Central memory CD8-positive, alpha-beta T cell (primary cell): ENCODE measurements around the gene SCNN1B.
"Not testable (repeated sequence)": the region's sequence is repeated elsewhere in the genome, so short reads cannot be mapped to it uniquely, and the experiment has no call there.

Experiments
- ATAC-seq: fragments of 150-1000 bp; cut with Tn5 transposase; replicated peaks from 2 replicates; pipeline ENCODE4 v1.10.0; 2022; ENCODE audit warnings: mild to moderate bottlenecking, moderate FRiP score, moderate number of reproducible peaks; ENCODE audit not compliant: poor library complexity, severe bottlenecking; ENCODE audit errors: extremely low read depth
- DNase-seq, 2 donors: peaks; one replicate each; pipeline ENCODE4 v3.0.0; 2021; ENCODE audit warnings: low spot score in 2 of 2
- H3K27ac Mint-ChIP-seq: one replicate; pipeline ENCODE4 v1.8.0; 2022; ENCODE audit warnings: low read depth, mild to moderate bottlenecking, moderate library complexity, mixed read lengths
- H3K27me3 Mint-ChIP-seq: one replicate; pipeline ENCODE4 v1.8.0; 2022; ENCODE audit warnings: mixed read lengths
- H3K36me3 Mint-ChIP-seq: one replicate; pipeline ENCODE4 v1.8.0; 2022; ENCODE audit warnings: mild to moderate bottlenecking, moderate library complexity, mixed read lengths; ENCODE audit not compliant: insufficient read depth
- H3K4me1 Mint-ChIP-seq: one replicate; pipeline ENCODE4 v1.8.0; 2022; ENCODE audit warnings: mixed read lengths
- H3K4me3 Mint-ChIP-seq: one replicate; pipeline ENCODE4 v1.8.0; 2022; ENCODE audit warnings: mild to moderate bottlenecking, moderate library complexity, mixed read lengths
- H3K9me3 Mint-ChIP-seq: one replicate; pipeline ENCODE4 v1.8.0; 2022; ENCODE audit warnings: mixed read lengths

The SCNN1B gene

GRCh38 chr16:23302045-23302956 lies at the start of gene SCNN1B:
Gene SCNN1B, plus strand, starts transcription at chr16:23302302. Its CDS starts 46,298 bp downstream, at chr16:23348600.
- no peaks in the 10 kb centered on the region for H3K9me3 Mint-ChIP-seq
- H3K36me3 Mint-ChIP-seq = no peaks in the 10 kb centered on the region
- no peak within 1 kb of the TSS for H3K4me3 Mint-ChIP-seq
- H3K27me3 Mint-ChIP-seq = peaks cover 47% of the 10 kb centered on the region
- H3K4me1 Mint-ChIP-seq = peaks cover 9% of the 10 kb centered on the region
- no peak within 1 kb of the TSS for H3K27ac Mint-ChIP-seq
- DNase-seq (no peak), ATAC-seq (no peak)

- peaks cover 21% of the 10 kb centered on the region for H3K27me3 Mint-ChIP-seq
- H3K27ac Mint-ChIP-seq = no peak overlapping the region
- H3K9me3 Mint-ChIP-seq = peaks cover 12% of the 10 kb centered on the region
- H3K4me1 Mint-ChIP-seq = no peaks in the 10 kb centered on the region
- H3K36me3 Mint-ChIP-seq = no peaks in the 10 kb centered on the region
- no peak for DNase-seq
- ATAC-seq = no peak
- H3K4me3 Mint-ChIP-seq = no peak overlapping the region
Measured at GRCh38 chr16:23252310-23252709, 49.8 kb upstream of the SCNN1B start.

- not testable (repeated sequence) for H3K36me3 Mint-ChIP-seq, H3K27ac Mint-ChIP-seq, H3K4me1 Mint-ChIP-seq, ATAC-seq, H3K4me3 Mint-ChIP-seq, DNase-seq
- peaks cover 12% of the 10 kb centered on the region for H3K9me3 Mint-ChIP-seq
- peaks cover 31% of the 10 kb centered on the region for H3K27me3 Mint-ChIP-seq
Measured at GRCh38 chr16:23253650-23254049, 48.5 kb upstream of the SCNN1B start.

- ATAC-seq (peak; percentile 43), DNase-seq (no peak)
- H3K9me3 Mint-ChIP-seq = peaks cover 12% of the 10 kb centered on the region
- no peaks in the 10 kb centered on the region for H3K36me3 Mint-ChIP-seq
- H3K4me3 Mint-ChIP-seq = no peak overlapping the region
- H3K27me3 Mint-ChIP-seq = peaks cover 30% of the 10 kb centered on the region
- no peak overlapping the region for H3K27ac Mint-ChIP-seq
- no peaks in the 10 kb centered on the region for H3K4me1 Mint-ChIP-seq
Measured at GRCh38 chr16:23254338-23254737, 47.8 kb upstream of the SCNN1B start.

GRCh38 chr16:23255000-23255399 lies 47.1 kb upstream of the SCNN1B start:
- Mint-ChIP-seq H3K9me3 (peaks cover 6% of the 10 kb centered on the region), H3K4me3 (no peak overlapping the region), H3K4me1 (no peaks in the 10 kb centered on the region), H3K27me3 (peaks cover 24% of the 10 kb centered on the region), H3K36me3 (no peaks in the 10 kb centered on the region), H3K27ac (no peak overlapping the region)
- DNase-seq = no peak
- no peak for ATAC-seq

GRCh38 chr16:23256440-23256839 lies 45.7 kb upstream of the SCNN1B start:
- H3K4me1 Mint-ChIP-seq = no peaks in the 10 kb centered on the region
- no peak for ATAC-seq
- DNase-seq = no peak
- H3K27me3 Mint-ChIP-seq = peaks cover 24% of the 10 kb centered on the region
- no peaks in the 10 kb centered on the region for H3K36me3 Mint-ChIP-seq
- H3K27ac Mint-ChIP-seq = no peak overlapping the region
- no peaks in the 10 kb centered on the region for H3K9me3 Mint-ChIP-seq
- no peak overlapping the region for H3K4me3 Mint-ChIP-seq

- H3K27ac Mint-ChIP-seq = no peak overlapping the region
Measured at GRCh38 chr16:23257682-23258081, 44.4 kb upstream of the SCNN1B start.

GRCh38 chr16:23258919-23259237 lies 43.2 kb upstream of the SCNN1B start:
- Mint-ChIP-seq H3K36me3 (no peaks in the 10 kb centered on the region), H3K4me1 (no peaks in the 10 kb centered on the region), H3K27ac (no peak overlapping the region), H3K4me3 (no peak overlapping the region), H3K9me3 (no peaks in the 10 kb centered on the region), H3K27me3 (peaks cover 44% of the 10 kb centered on the region)
- ATAC-seq (no peak), DNase-seq (no peak)

More at GRCh38 chr16:23257682-23258081, 44.4 kb upstream of the SCNN1B start:
- Mint-ChIP-seq H3K36me3 (no peaks in the 10 kb centered on the region), H3K4me3 (no peak overlapping the region), H3K9me3 (no peaks in the 10 kb centered on the region), H3K27me3 (peaks cover 32% of the 10 kb centered on the region), H3K4me1 (no peaks in the 10 kb centered on the region)
- DNase-seq = no peak
- ATAC-seq = no peak

- Mint-ChIP-seq H3K4me3 (no peak overlapping the region), H3K4me1 (no peaks in the 10 kb centered on the region), H3K27me3 (peaks cover 24% of the 10 kb centered on the region), H3K9me3 (no peaks in the 10 kb centered on the region), H3K36me3 (no peaks in the 10 kb centered on the region), H3K27ac (no peak overlapping the region)
- ATAC-seq (no peak), DNase-seq (no peak)
Measured at GRCh38 chr16:23267647-23268046, 34.5 kb upstream of the SCNN1B start.

- Mint-ChIP-seq H3K4me1 (no peaks in the 10 kb centered on the region), H3K27me3 (peaks cover 14% of the 10 kb centered on the region), H3K27ac (no peak overlapping the region), H3K4me3 (no peak overlapping the region), H3K36me3 (no peaks in the 10 kb centered on the region), H3K9me3 (no peaks in the 10 kb centered on the region)
- DNase-seq (no peak), ATAC-seq (no peak)
Measured at GRCh38 chr16:23268561-23268960, 33.5 kb upstream of the SCNN1B start.

GRCh38 chr16:23269248-23269953 lies 32.7 kb upstream of the SCNN1B start:
- ATAC-seq = no peak

GRCh38 chr16:23270654-23271053 lies 31.4 kb upstream of the SCNN1B start:
- Mint-ChIP-seq H3K27ac (no peak overlapping the region), H3K36me3 (no peaks in the 10 kb centered on the region), H3K4me1 (no peaks in the 10 kb centered on the region), H3K27me3 (peaks cover 29% of the 10 kb centered on the region), H3K4me3 (no peak overlapping the region), H3K9me3 (no peaks in the 10 kb centered on the region)
- no peak for ATAC-seq
- no peak for DNase-seq

More at GRCh38 chr16:23269248-23269953, 32.7 kb upstream of the SCNN1B start:
- DNase-seq = no peak
- Mint-ChIP-seq H3K27me3 (peaks cover 16% of the 10 kb centered on the region), H3K9me3 (no peaks in the 10 kb centered on the region), H3K4me1 (no peaks in the 10 kb centered on the region), H3K4me3 (no peak overlapping the region), H3K36me3 (no peaks in the 10 kb centered on the region), H3K27ac (no peak overlapping the region)

- Mint-ChIP-seq H3K27me3 (peaks cover 60% of the 10 kb centered on the region), H3K4me3 (no peak overlapping the region), H3K27ac (no peak overlapping the region), H3K9me3 (no peaks in the 10 kb centered on the region), H3K4me1 (no peaks in the 10 kb centered on the region), H3K36me3 (no peaks in the 10 kb centered on the region)
- DNase-seq (no peak), ATAC-seq (no peak)
Measured at GRCh38 chr16:23274968-23275367, 27.1 kb upstream of the SCNN1B start.
